ENCODE measurements around the gene PCDH9. TPM values are rescaled to one million over a fixed set of nuclear protein-coding genes. Genes with fewer than 3 reads are reported as not detected.

PCDH9 gene
- total RNA-seq, 1 experiment from 2014 or later = 5.8 TPM

- CTCF ChIA-PET = no interaction called here
- H3K4me3 ChIP-seq (ENCODE audit: low read depth, low read length, poor library complexity, severe bottlenecking) = no peak overlapping the region
- H3K36me3 ChIP-seq (ENCODE audit: insufficient read depth, low read length, poor library complexity, severe bottlenecking) = no peaks in the 10 kb centered on the region
- H3K27ac ChIP-seq (ENCODE audit: low read depth, low read length, poor library complexity, severe bottlenecking) = no peak overlapping the region
- POLR2A ChIA-PET (ENCODE audit: low non-redundant PET) = no interaction called here
- H3K9me3 ChIP-seq (ENCODE audit: low read depth, low read length, poor library complexity, severe bottlenecking) = no peaks in the 10 kb centered on the region
- TF ChIP-seq CTCF (conservative IDR thresholded peaks at IDR 0.05; ENCODE audit: low read depth, low read length) (no peak), EZH2 (IDR thresholded peaks at IDR 0.05; ENCODE audit: borderline replicate concordance, low read depth, low read length, poor library complexity, severe bottlenecking) (no peak)
- intact Hi-C loops (cut with micrococcal nuclease; ENCODE audit: unreplicated experiment) = no loop called here
- BruUV-seq (replicated peaks) = no TSS peak
- no peak for DNase-seq (ENCODE audit: low spot score)
- no peaks in the 10 kb centered on the region for H3K4me1 ChIP-seq (ENCODE audit: insufficient read depth, low read length, poor library complexity, severe bottlenecking)
- peaks cover 13% of the 10 kb centered on the region for H3K27me3 ChIP-seq (replicated peaks; ENCODE audit: insufficient read depth, low read depth, low read length, poor library complexity)
These were observed 158.1 kb downstream of the PCDH9 start for GRCh38 chr13:67071918-67072598.

GRCh38 chr13:67070306-67070705 lies 159.8 kb downstream of the PCDH9 start:
- H3K27me3 ChIP-seq (replicated peaks; ENCODE audit: insufficient read depth, low read depth, low read length, poor library complexity) = peaks cover 9% of the 10 kb centered on the region
- ChIA-PET POLR2A (ENCODE audit: low non-redundant PET) (no interaction called here), CTCF (no interaction called here)
- TF ChIP-seq CTCF (conservative IDR thresholded peaks at IDR 0.05; ENCODE audit: low read depth, low read length) = no peak
- TF ChIP-seq EZH2 (IDR thresholded peaks at IDR 0.05; ENCODE audit: borderline replicate concordance, low read depth, low read length, poor library complexity, severe bottlenecking) = no peak
- intact Hi-C loops (cut with micrococcal nuclease; ENCODE audit: unreplicated experiment) = no loop called here
- H3K4me3 ChIP-seq (ENCODE audit: low read depth, low read length, poor library complexity, severe bottlenecking) = no peak overlapping the region
- H3K9me3 ChIP-seq (ENCODE audit: low read depth, low read length, poor library complexity, severe bottlenecking) = no peaks in the 10 kb centered on the region
- no peaks in the 10 kb centered on the region for H3K36me3 ChIP-seq (ENCODE audit: insufficient read depth, low read length, poor library complexity, severe bottlenecking)
- no peak for DNase-seq (ENCODE audit: low spot score)
- no TSS peak for BruUV-seq (replicated peaks)
- H3K27ac ChIP-seq (ENCODE audit: low read depth, low read length, poor library complexity, severe bottlenecking) = no peak overlapping the region
- no peaks in the 10 kb centered on the region for H3K4me1 ChIP-seq (ENCODE audit: insufficient read depth, low read length, poor library complexity, severe bottlenecking)

GRCh38 chr13:67069117-67069767 lies 160.9 kb downstream of the PCDH9 start:
- TF ChIP-seq CTCF (conservative IDR thresholded peaks at IDR 0.05; ENCODE audit: low read depth, low read length) (no peak), EZH2 (IDR thresholded peaks at IDR 0.05; ENCODE audit: borderline replicate concordance, low read depth, low read length, poor library complexity, severe bottlenecking) (no peak)
- CTCF ChIA-PET = no interaction called here
- no TSS peak for BruUV-seq (replicated peaks)
- intact Hi-C loops (cut with micrococcal nuclease; ENCODE audit: unreplicated experiment) = no loop called here
- Histone ChIP-seq H3K27ac (ENCODE audit: low read depth, low read length, poor library complexity, severe bottlenecking) (no peak overlapping the region), H3K27me3 (replicated peaks; ENCODE audit: insufficient read depth, low read depth, low read length, poor library complexity) (peaks cover 16% of the 10 kb centered on the region), H3K36me3 (ENCODE audit: insufficient read depth, low read length, poor library complexity, severe bottlenecking) (no peaks in the 10 kb centered on the region), H3K4me1 (ENCODE audit: insufficient read depth, low read length, poor library complexity, severe bottlenecking) (no peaks in the 10 kb centered on the region), H3K4me3 (ENCODE audit: low read depth, low read length, poor library complexity, severe bottlenecking) (no peak overlapping the region), H3K9me3 (ENCODE audit: low read depth, low read length, poor library complexity, severe bottlenecking) (no peaks in the 10 kb centered on the region)
- POLR2A ChIA-PET (ENCODE audit: low non-redundant PET) = no interaction called here
- DNase-seq (ENCODE audit: low spot score) = no peak

Measured in A673 (cell line).